Mesothelial cell of epicardium (in vitro differentiated cells): Measurements from ENCODE around the gene ZBTB48. TPM values are rescaled to one million over a fixed set of nuclear protein-coding genes. Genes with fewer than 3 reads are reported as not detected.

Experiments used
- DNase-seq, 2 experiments: peaks; one replicate each; pipeline ENCODE4 v3.0.0; 2021; ENCODE audit warnings: low spot score in 2 of 2; ENCODE audit not compliant: unreplicated experiment in 2 of 2
- H3K27ac Mint-ChIP-seq: 2 replicates; pipeline ENCODE4 v1.8.0; 2021; ENCODE audit warnings: mixed read lengths
- H3K27me3 Mint-ChIP-seq: 2 replicates; pipeline ENCODE4 v1.8.0; 2021; ENCODE audit warnings: low read depth, mixed read lengths
- H3K36me3 Mint-ChIP-seq: 2 replicates; pipeline ENCODE4 v1.8.0; 2021; ENCODE audit warnings: mixed read lengths
- H3K4me1 Mint-ChIP-seq: 2 replicates; pipeline ENCODE4 v1.8.0; 2021; ENCODE audit warnings: mixed read lengths
- H3K4me3 Mint-ChIP-seq: 2 replicates; pipeline ENCODE4 v1.8.0; 2021; ENCODE audit warnings: mild to moderate bottlenecking, moderate library complexity, mixed read lengths
- H3K9me3 Mint-ChIP-seq: 2 replicates; pipeline ENCODE4 v1.8.0; 2021; ENCODE audit warnings: mixed read lengths
- CTCF ChIP-seq: fragments of 200-600 bp; sonication (generic); IDR thresholded peaks from one replicate; pipeline ENCODE4 v1.5.0; 2021; ENCODE audit warnings: antibody characterized with exemption; ENCODE audit not compliant: unreplicated experiment
- total RNA-seq: library from RNA; stranded (reverse); gene quantifications from 3 replicates; pipeline ENCODE4 v1.2.1, GENCODE V29; 2021

The ZBTB48 gene
- total RNA-seq, 1 donor from 2014 or later: 33.6 TPM

- no peak for TF ChIP-seq CTCF
- no peak overlapping the region for H3K4me3 Mint-ChIP-seq
- no peaks in the 10 kb centered on the region for H3K27me3 Mint-ChIP-seq
- H3K9me3 Mint-ChIP-seq: no peaks in the 10 kb centered on the region
- peaks cover 11% of the 10 kb centered on the region for H3K36me3 Mint-ChIP-seq
- no peak for DNase-seq
- peaks cover 12% of the 10 kb centered on the region for H3K4me1 Mint-ChIP-seq
- no peak overlapping the region for H3K27ac Mint-ChIP-seq
These were observed 14.0 kb downstream of the ZBTB48 start for GRCh38 chr1:6593810-6594209.

- peaks cover 22% of the 10 kb centered on the region for H3K4me1 Mint-ChIP-seq
- no peaks in the 10 kb centered on the region for H3K9me3 Mint-ChIP-seq
- DNase-seq: no peak
- H3K27me3 Mint-ChIP-seq: no peaks in the 10 kb centered on the region
- TF ChIP-seq CTCF: no peak
- peaks cover 11% of the 10 kb centered on the region for H3K36me3 Mint-ChIP-seq
- no peak overlapping the region for H3K4me3 Mint-ChIP-seq
- H3K27ac Mint-ChIP-seq: no peak overlapping the region
These were observed 15.4 kb downstream of the ZBTB48 start for GRCh38 chr1:6594977-6595740.

GRCh38 chr1:6596351-6596750 lies 16.6 kb downstream of the ZBTB48 start:
- H3K36me3 Mint-ChIP-seq: peaks cover 11% of the 10 kb centered on the region
- no peak for DNase-seq
- H3K4me3 Mint-ChIP-seq: no peak overlapping the region
- H3K4me1 Mint-ChIP-seq: peaks cover 32% of the 10 kb centered on the region
- no peak overlapping the region for H3K27ac Mint-ChIP-seq
- no peak for TF ChIP-seq CTCF
- H3K27me3 Mint-ChIP-seq: no peaks in the 10 kb centered on the region
- H3K9me3 Mint-ChIP-seq: no peaks in the 10 kb centered on the region

- Mint-ChIP-seq H3K4me3 (no peak overlapping the region), H3K36me3 (peaks cover 11% of the 10 kb centered on the region), H3K4me1 (peaks cover 32% of the 10 kb centered on the region), H3K9me3 (no peaks in the 10 kb centered on the region), H3K27ac (no peak overlapping the region), H3K27me3 (no peaks in the 10 kb centered on the region)
- no peak for TF ChIP-seq CTCF
- no peak for DNase-seq
These were observed 17.3 kb downstream of the ZBTB48 start for GRCh38 chr1:6596886-6597776.

GRCh38 chr1:6597777-6598131 lies 18.0 kb downstream of the ZBTB48 start:
- peaks cover 32% of the 10 kb centered on the region for H3K4me1 Mint-ChIP-seq
- H3K27me3 Mint-ChIP-seq: no peaks in the 10 kb centered on the region
- TF ChIP-seq CTCF: no peak
- no peaks in the 10 kb centered on the region for H3K9me3 Mint-ChIP-seq
- no peak overlapping the region for H3K27ac Mint-ChIP-seq
- H3K36me3 Mint-ChIP-seq: peaks cover 11% of the 10 kb centered on the region
- DNase-seq: no peak
- no peak overlapping the region for H3K4me3 Mint-ChIP-seq
